Limb (tissue), 2 donors: ENCODE data around the gene ITGB2.

Experiments used
- DNase-seq, 2 donors: peaks; one replicate each; pipeline ENCODE4 v3.0.0-alpha.2; 2016; ENCODE audit errors: extremely low spot score in 2 of 2

Gene ITGB2

DNA sequence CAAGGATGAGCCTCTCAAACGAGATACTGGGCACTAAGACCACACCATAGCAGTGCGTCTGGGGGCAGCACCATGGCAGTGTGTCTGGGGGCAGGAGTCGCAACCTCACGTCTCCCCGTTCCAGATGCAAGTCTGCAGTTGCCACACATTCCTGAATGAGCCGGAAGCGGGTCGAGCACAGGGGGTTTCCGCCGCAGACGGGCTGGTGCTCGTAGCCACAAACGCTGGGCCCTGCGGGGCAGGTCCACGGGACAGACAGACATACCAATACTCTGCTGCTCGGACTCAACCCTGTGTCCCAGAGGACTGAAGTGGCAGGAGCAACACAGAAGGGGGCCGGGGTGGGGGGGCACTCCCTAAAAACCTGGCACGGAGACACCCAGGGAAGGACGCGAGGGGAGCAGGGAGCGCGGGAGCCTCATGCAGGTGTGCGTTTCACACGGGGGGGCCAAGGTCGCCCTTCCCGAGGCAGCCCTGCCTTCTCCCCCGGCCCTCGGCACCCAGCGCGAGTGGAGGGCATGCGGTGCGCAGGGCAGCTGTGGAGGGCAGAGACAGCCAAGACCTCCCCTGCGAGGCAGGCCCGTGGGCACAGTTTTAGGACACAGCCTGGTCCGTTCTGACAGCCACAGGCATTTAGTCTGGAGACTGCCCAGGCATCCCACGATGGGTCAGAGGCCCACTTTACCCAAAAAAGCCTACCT, 71.7 kb downstream of the ITGB2 start:
- no peak for DNase-seq

DNA sequence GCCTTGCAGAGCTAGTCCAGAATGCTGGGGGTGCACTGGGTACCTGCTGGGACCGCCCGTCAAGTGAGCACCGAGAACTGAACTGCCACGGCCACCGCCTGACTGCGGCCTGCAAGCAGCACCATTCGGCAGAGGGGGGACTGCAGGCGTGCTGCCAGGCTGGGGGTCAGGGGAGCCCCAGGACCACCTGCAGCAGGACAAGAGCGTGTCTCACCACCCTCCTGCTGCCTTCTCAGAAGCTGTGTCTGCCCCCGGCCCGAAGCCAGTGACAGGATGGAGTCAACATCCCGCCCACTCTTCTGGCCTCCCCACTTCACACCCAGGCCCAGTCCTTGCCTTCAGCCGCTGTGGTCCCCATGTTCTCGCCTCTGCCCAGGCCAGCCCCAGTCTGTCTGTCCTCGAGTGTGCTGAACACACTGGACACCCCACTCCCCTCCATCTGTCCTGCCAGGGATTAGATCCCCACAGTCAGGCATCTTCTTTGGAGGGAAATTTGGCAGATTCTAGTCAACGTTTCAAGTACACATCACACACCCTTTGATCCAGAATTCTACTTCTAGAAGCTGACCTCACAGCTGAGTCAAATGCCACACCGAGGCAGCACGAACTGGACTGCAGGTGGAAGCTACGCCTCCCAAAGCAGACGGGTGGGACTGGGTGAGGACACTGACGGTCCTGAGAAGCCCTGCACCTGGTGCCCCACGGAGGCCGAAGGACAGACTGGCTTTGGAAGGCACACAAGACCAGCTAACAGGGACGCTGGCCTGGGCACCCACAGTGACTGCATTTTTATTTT, 73.2 kb downstream of the ITGB2 start:
- no peak for DNase-seq

DNA sequence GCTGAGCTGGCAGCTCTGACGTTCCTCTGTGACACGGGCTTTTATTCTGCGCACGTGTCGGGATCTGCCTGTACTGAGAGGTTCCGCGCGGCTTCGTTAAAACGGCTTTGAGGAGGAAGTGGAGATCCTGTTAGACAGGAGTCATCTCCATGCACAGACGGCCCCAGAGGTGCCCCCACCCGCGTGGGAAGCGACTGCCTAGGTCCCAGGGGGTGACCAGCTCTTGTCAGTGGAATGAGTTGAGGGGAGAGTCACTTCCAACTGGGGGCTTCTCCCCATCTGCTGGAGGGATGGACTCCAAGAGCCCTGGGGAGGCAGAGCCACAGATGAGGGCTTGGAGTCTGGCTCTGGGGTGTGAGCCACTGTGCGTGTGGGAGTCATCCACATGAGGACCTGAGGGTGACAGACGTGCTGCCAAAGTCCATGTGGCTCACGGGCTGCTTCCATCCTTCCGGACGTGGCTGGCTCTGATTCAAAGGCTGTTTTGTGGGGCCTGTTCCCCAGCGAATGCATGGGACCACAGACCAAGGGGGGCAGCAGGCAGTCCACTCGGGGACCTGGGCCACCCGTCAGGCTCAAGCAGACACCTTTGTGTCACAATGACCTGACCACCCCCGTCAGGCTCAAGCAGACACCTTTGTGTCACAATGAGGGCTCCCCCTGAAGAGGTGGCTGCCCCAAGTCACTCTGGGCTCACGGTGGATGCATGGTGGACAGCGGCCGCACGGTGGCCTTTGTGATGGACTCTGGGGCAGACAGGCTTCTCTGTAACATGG, 74.0 kb downstream of the ITGB2 start:
- no peak for DNase-seq

DNA sequence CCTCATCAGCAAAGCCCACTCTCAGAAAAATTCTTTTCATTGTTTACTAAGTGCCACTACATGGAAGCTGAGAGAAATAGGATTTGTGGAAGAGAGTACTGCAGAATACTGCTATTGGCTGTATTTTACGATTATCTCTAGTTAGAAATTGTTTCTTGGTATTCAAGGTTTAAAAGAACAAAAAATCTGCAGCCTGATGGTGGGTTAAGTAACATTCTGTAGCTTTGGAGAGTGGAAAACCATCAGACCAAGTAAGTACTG, 74.5 kb downstream of the ITGB2 start:
- DNase-seq = no peak

DNA sequence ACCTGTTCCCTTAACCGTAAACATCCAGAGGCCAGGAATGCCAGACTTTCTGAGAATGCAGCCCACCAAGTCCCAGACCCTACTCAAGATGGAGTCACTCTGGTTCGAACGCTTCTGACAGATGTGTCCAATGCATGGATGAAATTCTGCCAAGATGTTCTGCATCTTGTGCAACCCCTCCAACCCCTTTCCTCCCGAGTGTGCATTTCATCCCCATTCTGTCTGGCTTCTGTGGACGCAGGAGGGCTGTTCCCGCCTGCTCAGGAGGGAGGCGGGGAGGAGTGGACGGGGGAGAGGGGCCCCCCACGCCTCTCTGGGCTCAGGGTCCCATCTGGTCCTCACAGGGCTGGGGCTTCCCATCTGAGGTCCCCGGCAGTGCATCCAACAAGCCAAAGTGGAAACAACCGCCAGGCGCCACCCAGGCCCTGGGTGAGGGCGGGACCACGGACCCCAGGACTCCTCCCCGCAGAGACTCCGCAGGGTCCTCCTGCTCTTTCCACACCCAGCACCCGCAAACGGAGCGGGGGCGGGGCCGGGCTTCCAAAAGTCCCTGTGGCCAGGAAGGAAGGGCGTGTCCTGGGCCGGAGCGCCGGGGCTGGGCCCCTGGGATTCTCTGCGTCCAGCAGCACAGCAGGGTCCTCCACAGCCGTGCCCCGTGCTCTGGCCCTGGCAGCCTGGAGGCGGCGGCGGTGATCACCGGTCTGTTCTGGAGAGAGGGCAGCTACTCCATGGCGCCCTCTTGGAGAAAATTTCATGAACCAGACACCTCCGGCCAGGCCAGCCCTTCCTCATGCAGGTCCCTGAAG, 75.1 kb downstream of the ITGB2 start:
- peak; percentile 28 to 69 for DNase-seq

DNA sequence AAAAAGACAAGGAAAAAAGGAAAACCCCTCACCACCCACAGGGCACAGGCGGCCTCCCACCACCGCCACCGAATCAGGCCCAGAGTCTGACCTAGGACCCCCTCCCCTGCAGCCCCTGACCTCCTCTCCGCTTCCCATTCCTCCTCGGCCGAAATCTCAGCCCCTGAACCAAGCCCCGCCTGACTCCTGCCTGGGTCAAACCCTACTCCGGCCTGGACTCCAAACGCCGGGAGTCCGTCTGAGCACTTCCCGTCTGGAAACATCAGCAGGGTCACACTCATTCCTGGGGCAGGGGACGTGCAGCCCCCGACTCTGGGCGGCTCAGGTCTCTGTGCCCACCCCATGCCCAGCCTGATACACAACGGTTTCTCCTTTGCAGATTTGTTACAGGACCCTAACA, 76.4 kb downstream of the ITGB2 start:
- no peak for DNase-seq

DNA sequence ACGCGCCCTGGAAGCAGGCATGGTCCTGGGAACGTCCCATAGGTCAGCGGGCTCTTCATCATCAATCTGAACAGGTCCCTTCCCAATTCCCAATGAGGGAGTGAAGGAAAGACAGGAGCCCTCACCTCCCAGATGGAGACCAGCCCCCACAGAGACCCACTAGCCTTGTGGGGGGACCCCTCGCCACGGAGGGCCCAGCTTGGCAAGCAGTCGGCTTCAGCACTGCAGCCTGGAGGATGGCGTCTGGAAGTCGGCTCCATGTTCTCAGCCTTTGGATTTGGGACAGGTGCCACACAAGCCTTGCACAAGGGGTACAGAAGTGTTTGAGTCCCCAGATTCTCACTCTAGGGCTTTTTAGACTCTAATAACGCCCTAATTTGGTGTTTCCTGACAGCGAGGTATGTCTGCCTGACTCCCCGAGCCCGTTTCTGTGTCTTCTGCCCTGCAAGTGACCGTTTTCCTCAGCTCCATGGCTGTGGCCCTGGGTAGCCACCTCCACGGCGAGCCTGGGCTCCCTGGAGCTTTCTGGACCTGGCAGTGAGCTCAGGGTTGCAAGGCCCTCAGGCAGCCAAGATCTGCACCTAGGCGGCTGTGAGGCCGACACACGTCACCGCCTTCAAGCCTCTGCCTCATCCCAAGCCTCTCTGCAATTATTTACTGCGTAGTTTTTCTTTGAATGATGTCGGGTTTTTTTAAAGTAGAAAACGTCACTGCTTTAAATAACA, 77.8 kb downstream of the ITGB2 start:
- no peak for DNase-seq

DNA sequence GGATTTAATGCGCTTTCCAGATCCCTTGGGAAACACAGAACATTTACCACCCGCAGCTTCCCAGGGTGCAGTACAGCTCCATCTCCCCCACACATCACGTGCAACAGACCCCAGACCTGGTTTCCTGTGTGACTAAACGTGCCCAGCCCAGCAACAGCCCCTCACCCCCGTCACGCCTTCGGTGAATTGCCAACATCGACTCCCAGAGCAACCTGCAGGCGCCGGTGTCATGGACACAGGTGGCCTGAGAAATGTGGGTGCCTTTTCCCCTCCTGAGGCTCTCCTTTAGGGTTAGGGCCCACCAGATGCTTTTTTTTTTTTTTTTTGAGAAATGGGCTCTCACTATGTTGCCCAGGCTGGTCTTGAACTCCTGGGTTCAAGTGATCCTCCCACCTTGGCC, 78.6 kb downstream of the ITGB2 start:
- no peak for DNase-seq

DNA sequence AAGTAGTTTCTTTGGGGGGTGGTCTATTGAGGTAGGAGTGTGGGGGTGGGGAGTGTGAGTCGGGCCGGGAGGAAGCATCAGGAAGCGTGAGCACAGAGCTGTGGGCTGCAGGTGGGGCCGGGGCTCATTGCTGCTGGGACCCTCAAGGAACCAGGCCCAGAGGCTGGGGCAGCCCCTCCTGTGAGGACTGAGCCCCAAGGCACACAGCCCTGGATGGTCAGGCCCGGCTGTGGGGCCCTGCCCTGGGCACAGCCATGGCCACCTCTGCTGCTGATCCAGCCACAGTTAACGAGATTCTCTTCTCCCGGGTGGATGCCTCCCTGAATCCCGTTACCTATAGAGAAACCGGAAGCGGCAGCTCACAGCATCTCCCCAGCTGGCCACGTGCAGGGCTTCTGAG, 79.9 kb downstream of the ITGB2 start:
- DNase-seq = no peak

DNA sequence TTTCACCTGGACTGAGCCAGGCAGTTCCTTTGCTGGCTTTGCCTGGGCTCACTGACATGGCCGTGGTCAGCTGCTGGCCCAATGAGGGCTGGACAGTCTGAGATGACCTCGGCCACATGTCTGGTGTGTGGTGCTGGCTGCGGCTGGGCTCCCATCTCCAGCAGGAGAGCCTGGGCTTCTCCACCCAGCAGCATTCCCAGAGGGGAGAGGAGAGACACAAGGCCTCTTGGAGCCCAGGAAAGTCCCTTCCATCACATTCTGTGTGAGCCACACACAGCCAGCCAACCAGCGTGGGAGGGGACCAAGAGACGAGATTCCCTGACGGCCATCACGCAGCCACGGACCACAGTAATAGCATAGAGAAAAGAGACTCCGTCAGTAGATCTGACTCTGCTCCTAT, 81.7 kb downstream of the ITGB2 start:
- no peak for DNase-seq

DNA sequence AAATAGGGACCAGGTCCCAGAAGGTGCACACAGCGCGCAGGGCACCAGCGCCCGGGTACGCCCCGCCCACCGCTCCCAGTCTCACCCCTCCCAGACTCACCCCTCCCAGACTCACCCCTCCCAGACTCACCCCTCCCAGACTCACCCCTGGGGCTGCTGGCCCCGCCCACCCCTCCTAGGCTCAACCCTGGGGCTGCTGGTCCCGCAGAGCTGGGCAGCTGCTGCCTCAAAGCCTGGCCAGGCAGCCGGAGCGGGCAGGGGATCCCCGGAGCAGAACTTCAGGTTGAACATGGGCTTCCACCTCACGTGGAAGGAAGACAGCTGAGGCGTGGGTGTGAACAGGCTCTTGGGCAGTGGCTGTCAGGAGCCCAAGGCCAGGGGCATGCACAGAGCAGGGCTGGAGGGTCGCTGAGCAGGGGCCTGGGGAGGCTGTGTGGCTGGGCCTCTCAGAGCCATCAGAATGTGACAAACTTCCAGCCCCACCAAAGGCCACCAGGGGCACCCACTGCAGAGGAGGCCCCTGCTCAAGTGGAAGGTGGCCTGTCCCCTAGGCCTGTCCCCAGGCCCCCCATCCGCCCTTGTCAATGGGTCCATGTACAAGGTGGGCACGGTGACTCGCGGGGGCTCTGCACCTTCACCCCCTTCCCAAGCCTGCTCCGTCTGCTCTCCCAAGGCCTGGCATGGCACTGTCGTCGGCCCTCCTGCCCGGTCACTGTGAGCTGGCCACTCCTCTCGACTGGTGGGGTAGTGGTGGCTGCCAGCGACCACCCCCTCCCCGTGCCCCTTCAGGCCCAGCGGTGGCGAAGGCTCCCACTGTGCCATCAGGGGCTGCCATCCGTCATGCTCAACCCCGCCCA, 82.4 kb downstream of the ITGB2 start:
- no peak for DNase-seq

DNA sequence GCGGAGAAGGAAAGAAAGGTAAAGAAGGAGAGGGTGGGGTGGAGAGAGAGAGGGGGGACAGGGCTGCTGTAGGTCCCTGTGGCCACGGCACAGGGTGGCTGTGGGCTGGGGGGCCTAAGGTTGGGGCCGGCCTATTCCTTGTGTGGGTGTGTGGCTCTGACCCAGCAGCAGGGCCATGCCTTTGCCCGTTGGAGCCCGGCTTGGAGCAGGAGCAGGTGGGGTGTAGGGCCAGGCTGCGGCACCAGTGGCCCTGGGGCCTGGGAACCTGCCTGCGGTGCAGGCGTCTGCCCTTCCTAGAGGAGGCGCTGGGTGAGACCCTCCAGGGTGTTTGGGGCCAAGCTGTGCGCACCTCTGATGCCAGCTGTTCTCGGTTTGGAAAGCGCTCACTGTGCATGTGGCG, 83.2 kb downstream of the ITGB2 start:
- DNase-seq = no peak

DNA sequence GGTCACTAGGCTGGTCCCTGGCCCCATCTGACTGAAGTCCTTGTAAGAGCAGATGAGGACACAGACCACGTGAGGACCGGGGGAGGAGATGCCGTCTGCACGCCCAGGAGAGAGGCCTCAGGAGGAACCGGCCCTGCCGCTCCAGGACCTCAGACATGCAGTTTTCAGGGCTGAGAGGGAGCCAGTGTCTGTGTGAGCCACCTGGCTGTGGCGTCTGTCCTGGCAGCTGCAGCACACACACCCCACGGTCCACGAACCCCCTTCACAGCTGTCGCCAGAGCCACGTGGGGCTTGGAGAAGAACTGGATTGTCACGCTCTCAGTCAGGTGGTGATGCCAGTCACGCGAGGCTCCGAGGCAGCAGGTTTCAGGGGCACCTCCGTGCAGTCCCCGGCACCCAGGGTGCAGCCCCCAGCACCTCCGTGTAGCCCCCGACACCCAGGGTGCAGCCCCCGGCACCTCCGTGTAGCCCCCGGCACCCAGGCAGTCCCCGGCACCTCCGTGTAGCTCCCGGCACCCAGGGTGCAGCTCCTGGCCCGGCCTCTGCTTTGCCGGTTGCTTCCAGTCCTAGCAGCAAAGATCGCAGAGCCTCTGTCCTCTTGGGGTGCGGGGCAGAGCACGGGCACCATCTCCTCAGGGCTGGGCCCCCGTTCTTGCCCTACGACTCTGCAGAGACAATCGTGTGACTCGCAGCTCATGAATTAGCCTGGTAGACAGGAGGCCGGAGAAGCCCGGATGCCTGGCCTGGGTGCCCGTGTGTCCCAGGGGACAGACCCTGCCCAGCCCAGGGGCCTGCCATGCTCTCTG, 83.8 kb downstream of the ITGB2 start:
- DNase-seq = no peak

DNA sequence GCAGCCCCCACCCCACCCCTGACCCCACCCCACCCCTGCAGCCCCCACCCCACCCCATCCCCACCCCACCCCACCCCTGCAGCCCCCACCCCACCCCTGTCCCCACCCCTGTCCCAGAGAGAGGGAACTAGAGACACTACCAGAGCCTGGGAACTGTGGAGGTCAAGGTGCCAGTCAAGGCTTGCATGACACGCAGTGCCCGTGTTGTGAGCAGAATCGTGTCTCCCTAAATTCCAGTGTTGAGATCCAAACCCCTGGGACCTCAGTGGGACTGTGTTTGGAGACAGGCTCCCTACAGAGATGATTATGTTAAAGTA, 84.4 kb downstream of the ITGB2 start:
- no peak for DNase-seq
